ENCODE results near the gene TADA2B.
A peak's percentile ranks its signal among the peaks of the same experiment; 100 is the strongest.

The TADA2B gene, protein sequence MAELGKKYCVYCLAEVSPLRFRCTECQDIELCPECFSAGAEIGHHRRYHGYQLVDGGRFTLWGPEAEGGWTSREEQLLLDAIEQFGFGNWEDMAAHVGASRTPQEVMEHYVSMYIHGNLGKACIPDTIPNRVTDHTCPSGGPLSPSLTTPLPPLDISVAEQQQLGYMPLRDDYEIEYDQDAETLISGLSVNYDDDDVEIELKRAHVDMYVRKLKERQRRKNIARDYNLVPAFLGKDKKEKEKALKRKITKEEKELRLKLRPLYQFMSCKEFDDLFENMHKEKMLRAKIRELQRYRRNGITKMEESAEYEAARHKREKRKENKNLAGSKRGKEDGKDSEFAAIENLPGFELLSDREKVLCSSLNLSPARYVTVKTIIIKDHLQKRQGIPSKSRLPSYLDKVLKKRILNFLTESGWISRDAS

DNA sequence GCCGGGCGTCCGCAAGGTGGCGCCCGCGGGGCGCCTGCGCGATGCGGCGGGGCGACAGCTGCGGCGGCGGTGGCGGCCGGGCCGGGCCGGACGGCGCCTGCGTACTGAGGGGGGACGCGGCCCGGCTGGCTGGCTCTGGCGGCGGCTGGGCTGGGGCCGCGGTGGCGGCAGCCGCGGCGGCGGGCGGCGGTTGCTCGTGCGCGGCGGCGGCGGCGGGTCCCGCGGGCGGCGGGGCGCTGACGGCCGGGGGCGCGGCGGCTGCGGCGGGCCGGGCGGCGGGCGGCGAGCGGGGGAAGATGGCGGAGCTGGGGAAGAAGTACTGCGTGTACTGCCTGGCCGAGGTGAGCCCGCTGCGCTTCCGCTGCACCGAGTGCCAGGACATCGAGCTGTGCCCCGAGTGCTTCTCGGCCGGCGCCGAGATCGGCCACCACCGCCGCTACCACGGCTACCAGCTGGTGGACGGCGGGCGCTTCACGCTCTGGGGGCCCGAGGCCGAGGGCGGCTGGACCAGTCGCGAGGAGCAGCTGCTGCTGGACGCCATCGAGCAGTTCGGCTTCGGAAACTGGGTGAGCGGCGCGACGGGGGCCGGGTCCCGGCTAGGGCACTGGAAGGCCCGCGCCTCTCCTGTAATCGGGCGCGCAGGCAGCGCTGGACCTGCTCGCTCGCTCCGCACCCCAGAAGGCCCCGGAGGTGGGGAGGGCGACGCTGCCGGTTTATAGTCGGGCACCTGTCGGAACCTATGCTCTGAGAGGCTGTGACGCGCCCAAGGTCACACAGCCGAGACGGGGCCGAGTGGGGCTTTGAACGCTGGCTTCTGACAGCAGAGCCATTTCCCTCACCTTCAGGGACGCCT, at the start of gene TADA2B:
Gene TADA2B (plus strand): TSS at position 89 of the 853 bp plus-strand sequence. CDS start 208 bp downstream, at position 297.
- DNase-seq = peak in 1 of 2 experiments; percentile 51

DNA sequence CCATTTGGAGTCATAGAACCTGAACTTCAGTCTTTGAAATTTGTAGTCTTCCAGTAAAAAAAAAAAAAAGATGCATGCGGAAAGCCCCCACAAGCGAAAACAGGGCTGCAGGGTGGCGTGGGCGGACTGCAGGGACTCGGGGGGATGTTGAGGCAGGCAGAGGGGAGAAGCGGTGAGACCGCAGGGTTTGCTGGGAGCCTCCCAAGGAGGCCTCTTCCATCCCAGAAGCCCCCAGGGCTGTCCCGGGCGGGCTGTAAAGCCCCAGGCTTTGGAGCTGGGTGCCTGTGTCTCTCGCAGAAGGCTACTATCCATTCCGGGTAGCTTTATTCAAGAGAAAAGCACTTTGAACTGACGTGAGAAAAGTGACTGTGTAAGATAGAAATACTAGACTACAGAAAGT, 46.7 kb upstream of the TADA2B start:
- no peak for DNase-seq

DNA sequence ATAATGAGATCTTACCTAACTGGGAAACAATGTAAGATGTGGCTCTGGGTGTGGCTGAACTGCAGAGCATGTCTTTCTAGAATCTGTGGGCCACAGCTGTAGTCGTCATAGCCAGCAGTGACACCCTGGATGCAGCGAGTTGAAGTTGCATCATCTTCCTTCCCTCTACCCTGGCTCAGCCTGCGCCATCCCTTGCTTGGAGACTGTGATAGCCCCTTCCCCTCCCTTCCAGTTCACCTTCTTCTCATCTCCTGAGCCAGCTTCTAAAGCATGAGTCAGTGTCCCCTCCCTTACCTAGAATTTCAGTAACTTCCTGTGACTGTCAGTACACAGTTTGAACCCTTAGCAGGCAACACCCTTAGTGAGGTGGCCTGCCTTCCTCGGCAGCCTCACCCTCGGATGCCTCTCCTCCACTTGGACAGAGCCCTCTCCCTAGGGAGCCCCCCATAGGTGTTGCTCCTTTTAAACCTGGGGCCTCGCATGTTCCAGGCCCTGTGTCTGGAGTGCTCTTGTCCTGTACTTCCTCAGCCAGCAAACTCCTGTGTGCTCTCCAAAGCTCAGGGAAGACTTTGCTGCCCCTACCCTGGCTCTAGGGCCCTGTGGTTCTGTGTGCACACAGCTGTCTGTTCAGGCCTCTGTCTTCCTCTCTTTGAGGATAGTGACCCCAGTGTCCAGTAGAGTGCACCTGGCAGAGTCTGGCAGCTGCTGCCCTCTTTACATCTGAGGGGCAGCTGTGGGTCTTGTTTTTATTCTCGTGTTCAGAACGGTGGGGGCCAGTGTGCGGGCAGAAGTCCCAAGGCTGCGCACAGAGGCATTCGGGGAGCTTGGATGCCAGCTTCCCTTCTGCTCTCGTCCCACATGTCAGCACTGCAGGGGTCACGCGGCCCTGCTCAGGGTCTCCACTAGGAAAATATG, 43.7 kb upstream of the TADA2B start:
- peak in 1 of 2 experiments; percentile 20 for DNase-seq

DNA sequence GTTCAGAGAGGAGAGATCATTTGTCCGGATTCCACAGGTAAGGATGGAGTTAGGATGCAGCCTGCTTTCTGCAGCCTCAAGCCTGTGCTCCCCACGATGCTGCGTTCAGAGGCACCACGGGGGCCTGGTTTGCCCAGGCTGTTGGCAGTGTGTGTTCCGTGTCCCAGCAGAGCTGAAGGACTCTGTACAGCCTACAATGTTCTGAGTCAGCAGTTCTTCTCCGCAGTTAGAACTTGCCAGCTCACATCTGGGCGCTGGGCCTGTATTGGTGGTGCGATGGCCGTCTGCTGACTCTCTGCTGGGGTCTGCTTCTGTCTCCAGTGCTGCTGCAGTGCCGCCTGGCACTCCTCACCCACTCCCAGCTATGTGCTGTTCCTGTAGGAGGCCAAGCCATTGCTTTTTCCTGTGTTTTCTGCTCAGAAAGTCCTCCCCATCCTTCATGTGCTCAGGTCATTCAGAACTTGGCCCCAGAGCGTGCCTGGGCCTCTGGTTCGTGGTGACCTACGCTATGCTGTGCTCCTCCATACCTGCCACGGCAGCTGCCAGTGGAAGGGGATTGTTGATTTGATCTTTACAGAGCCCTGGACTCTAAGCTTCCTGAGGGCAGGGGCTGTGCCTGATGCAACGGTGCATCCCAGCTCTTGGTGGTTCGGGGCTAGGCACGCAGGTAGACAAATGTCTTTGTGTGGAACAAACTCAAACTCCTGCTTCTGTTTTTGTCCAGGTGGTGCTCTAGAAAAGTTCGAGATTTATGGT, 42.6 kb upstream of the TADA2B start:
- DNase-seq = no peak

DNA sequence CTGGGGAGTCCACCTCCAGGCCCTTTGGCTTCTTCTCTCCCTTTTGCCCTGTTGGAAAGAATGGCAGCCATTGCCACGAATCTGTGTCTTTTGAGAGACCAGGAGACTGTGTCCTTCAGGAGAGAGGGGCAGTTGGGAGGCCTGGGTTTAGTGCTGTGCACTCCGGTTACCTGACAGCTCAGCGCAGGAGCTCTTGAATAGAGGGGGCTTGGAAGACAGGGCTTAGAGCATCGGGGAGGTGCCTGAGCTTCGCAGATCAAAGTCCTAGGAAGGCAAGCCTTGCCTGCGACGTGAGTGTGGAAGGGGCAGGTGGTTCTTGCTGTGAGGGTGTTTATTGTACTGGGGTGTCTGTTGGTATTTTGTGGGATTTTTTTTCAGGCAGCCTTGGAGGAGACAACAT, 41.9 kb upstream of the TADA2B start:
- DNase-seq = no peak

DNA sequence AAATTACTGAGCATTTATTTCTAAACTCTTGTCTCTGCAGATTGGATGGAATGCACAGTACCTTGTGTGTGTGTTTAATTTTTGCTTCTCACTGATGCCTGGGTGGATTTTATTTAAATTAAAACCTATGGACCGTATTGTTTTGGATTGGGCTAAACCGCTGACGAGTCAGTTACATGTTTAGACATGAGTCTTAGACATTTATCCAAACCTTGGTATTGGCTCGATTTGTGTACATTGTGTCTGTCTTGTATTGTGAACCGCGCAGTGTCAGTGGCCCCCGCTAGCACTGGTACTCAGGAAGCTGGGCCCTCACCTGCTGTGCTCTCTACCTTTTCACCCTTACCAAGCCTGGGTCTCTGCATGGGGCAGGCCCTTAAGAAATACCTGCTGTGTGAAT, 40.8 kb upstream of the TADA2B start:
- DNase-seq = no peak

DNA sequence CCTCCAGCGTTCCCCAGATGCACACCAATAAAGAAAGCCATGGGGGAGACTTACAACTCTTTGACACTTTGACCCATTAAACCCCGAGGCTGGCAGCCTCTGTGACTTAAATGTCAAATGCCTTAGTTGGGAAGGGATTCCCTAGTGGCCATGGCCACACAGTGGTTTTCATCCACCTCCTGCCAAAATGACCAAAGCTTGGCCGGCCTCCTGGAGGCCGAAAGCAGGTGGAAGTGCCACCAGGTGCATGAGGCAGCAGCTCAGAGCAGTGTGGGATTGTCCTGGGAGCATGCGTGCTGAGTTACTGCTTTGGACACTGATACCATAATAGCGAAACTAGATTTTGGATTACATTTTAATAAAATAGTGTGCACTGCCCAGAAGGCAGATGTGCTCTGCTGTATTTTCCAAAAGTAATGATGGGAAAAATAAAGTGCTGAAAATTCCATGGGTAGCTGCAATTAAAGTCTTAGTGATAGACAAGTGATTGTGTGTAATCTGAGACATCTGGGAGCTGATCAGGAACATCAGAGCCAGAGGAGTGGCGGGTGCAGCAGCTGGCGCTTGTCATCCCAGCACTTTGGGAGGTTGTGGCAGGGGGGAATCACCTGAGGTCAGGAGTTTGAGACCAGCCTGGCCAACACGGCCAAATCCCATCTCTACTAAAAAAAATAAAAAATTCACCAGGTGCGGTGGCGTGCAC, 39.8 kb upstream of the TADA2B start:
- no peak for DNase-seq

DNA sequence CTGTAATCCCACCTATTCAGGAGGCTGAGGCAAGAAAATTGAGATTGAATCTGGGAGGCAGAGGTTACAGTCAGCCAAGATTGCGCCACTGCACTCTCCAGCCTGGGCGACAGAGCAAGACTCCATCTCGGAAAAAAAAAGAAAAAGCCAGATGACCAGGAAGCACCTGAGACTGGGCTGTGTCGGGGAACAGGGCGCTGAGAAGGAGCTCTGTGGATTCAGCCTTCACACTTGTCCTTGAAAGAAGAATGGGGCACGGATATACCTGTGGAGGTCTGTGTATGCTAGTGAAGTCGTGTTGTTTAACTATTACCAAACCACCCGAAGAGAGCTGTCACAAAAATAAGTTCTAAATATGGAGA, 39.3 kb upstream of the TADA2B start:
- no peak for DNase-seq

DNA sequence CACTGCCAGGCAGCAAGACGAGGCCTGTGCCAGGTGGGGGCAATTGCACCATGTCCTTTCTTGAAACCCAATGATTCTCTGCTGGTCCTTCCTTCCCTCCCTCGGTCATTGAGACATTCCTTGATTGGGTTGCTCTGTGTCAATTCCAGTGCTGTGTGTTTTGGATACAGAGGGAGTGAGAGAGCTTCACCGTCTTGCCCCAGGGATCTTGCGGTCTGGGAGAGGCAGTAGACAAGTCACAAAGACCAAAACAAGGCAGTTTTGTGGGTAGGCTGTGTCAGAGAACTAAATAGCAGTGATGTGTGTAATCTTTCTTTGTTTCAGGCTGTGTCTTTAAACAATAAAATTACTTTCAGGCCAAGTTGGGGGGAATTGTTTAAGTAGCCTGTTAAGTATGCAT, 38.8 kb upstream of the TADA2B start:
- DNase-seq = no peak

DNA sequence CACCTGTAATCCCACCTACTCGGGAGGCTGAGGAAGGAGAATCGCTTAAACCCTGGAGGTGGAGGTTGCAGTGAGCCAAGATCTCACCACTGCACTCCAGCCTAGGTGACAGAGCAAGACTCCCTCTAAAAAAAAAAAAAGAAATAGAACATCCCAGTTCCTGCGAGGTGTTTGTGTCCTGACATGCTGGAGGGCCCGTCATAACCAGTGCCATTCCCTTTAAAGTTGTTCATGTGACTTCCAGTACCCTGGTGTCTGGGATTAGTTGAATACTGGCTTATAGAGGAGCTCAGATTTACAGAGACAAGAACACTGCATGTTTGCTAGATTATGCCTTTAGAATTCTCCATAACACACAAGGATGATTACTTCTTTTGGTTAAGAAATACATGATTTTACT, 37.6 kb upstream of the TADA2B start:
- DNase-seq = no peak

DNA sequence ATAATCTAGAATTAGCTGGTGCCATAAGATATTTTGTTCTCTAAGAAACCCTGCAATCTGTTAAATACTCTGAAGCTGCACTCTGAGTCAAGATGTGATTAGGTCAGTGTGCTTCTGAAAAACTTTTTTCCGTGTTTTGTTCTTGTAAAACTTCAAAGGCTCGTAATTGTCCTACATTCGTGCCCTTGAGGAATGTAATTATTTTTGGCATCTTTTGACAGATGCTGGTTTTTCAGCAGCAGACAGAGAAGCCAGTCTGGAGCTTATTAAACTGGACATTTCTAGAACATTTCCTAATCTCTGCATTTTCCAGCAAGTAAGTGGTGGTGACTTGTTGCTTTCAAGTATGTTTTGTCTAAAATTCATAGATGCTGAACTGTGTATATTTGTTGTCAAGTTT, 36.8 kb upstream of the TADA2B start:
- no peak for DNase-seq

DNA sequence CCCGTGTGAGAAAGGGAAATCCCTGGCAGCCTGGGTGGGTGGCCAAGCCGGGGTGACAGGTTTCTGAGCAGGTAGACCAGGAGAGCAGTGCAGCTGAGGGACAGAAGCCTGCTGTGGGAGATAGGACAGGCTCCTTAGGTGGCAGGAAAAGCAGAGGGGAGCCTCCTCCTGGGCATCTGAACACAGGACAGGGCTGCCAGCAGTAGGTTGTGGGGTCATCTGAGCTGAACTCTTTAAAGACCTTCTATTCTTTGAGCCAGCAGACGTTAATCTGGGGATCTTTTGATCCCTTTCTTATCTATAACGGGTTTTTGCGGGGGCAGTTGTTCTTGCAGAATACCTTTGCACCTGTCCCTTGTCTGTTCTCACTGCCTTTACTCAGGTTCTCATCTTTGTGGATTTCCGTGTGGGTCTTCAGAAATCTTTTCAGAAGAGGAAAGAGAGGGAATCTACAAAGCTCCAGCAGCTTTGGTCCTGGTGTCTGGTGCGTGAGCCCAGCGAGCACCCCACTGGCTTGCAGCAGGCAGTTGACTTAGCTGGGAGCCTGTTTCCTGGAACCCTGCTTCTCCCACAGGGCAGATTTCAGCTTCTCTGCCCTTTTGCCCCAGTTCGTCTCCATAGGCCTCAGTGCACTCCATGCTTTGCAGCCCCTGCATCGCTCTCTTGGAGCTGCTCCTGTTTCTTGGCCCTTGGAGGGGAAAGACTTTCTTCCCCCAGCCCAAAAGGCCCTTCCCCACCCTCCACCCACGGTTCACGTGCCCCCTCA, 35.8 kb upstream of the TADA2B start:
- DNase-seq = no peak

DNA sequence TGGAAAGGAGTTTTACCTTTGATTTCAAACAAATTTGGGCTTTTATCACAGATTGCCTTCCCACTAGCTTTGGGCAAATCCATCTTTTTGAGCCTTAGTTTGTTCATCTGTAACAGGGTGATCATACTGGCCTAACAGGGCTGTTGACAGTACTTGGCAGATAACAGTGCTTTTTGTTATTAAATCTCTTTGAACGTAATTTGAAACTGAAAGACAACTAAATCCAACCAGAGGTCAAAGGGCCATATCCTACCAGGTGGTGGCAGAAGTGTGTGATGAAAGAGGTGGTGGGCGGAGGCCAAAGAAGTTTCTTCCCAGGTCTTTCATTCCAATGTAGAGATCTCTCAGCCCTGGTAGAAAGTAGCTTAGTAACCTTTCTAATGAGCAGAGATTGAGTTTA, 35.2 kb upstream of the TADA2B start:
- no peak for DNase-seq

DNA sequence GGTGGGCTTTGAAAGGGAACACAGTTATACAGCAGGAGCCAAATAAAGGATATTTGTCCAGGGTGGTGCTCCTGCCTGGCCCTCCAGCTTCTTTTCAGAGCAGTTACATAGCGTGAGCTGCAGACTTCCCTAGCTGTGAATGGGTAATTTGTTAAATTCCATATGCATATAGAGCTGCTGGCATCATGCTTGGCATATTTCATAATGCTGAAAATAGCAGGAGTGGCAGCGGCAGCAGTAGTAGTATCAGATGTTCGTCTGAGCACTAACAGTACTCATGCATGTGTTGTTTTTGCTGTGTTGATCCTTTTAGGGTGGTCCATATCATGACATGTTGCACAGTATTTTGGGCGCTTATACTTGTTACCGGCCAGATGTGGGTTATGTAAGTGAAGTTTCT, 33.6 kb upstream of the TADA2B start:
- no peak for DNase-seq

DNA sequence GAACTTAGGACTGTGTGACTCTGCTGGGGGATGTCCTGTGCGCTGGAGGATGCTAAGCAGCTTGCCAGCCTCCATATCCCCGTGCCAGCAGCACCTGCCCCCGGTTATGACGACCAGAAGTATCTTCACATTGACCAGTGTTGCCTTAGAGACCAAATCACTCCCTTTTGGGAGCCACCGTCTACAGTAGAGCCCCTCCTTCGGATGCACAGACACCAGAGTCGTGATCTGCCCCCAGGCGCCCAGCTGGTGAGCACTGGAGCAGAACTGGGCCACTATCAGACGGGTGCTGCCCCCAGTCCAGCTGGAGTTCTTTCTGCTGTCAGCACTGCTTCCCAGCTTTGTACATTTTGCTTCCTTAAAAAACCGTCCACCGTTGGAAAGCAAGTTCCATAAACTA, 30.0 kb upstream of the TADA2B start:
- no peak for DNase-seq

DNA sequence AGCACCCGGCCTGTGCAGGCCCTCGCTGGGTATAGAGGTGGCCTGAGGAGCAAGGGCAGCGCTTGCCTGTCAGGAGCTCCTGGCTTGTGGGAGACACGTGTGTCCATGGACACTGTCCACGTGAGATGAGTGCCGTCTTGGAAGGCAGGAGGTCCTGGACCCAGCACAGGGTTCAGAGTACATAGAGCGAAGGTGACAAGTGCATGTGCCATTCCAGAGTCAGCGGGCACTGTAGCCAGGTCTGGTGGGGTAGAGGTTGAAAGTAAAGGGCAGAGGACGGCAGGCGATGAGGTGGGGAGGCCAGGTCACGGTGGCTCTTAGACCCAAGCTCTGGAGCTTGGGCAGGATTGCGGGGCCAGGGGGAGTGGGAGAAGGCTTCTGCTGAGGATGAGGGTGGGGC, 28.4 kb upstream of the TADA2B start:
- no peak for DNase-seq

DNA sequence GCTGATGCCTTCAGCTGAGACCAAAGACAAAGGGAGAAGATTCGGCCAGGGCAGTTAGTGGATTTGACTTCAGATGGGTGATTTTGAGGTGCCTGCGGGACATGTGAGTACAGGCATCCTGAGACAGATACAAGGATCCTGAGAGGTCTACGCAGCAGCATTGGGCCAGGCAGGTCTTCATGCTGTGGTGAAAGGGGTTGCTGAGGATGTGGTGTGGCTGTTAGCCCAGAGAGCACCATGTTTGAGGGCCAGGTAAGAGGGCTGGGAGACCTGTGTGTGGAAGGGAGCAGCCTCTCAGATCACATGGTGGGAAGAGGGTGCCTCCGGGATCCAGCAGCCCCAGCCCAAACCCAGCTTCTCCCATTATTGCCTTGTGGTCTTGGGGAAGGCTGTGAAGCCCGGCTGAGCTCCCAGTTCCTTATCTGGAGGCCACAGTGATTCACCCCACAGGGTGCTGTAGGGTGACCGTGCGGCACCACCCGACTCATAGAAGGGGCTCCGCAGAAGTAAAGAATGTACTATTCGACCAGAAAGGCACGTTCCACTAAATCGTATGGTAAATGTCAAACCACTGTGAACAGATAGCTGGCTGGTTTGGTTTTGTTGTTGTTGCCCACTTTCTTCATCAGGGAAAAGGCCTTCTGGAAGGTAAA, 27.7 kb upstream of the TADA2B start:
- no peak for DNase-seq

DNA sequence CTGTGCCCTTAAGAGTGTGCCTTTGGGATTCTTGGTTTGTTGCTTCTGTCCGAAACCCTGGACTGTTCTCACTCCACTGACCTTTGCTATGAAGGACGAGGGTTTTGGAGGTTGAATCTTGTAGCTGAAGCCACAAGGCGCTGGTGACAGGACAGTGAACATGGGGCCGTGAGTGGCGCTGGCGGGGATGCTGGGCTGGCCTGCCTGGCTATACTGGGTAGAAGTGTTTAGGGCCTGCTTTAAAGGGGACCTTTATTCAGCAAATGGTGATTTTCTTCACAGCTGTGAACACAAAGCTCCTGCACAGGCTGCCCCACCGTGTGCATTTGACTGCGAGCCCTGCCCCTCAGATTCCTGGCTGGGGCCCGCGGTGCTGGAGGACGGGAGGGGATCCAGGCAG, 27.1 kb upstream of the TADA2B start:
- DNase-seq = no peak

DNA sequence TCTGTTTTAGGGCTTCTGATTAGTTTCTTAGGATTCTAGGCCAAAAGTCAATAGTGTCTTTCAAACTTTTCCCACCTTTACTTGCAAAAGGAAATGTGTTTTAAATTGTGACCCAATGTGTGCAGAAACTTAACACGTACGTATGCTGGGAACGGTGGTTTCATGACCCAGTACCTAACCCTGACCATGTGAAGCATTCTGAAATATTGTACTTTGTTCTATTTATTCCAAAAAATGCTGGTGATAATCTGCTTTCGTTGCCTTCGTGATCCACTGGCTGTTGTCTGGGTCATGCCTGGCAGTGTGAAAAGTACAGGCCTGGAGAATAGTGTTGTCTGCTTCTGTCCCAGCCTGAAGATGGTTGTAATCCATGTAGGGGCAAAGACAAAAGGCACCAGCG, 26.7 kb upstream of the TADA2B start:
- DNase-seq = no peak

DNA sequence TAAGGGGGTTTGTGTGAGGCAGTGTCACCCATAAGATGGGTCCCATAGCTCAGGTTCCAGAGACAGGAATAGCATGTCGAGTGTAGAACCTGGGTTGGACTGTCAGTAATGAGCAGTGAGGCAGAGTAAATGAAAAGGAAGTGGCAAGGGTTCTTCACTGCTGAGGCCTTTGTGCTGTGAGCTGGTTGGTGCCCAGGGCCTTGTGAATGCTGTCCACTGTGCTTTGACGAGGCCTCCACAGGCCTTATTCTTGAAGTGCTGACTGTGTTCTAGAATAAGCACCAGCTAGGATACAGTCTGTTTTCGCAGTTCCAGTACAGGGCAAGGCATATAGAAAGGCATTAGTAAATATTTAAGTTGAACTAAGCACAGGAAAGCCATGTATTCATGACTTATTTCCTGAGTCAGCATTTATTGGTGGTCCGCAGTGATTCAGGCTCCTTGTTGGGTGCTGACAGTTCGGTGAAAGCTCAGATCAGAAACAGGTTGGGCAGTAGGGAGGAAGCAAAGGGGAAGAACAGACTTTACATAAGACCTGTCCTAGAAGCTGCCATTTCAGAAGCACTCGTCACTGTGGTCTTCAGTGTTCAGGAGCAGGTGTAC, 25.6 kb upstream of the TADA2B start:
- DNase-seq = no peak
